Measurements from ENCODE around the gene ST3GAL4.

GRCh38 chr11:126341760-126342161 is 13.7 kb upstream of the ST3GAL4 start:
- TF ChIP-seq CTCF (IDR thresholded peaks at IDR 0.05) (no peak), POLR2A (IDR thresholded peaks at IDR 0.05) (no peak)
